PFSK-1 (cell line): Measurements from ENCODE around the gene MIEF1.

ENCODE experiments used
- FOXP2 ChIP-seq: optimal IDR thresholded peaks from 2 replicates; pipeline ENCODE3; 2011; ENCODE audit warnings: borderline replicate concordance, control low read depth, inconsistent platforms; ENCODE audit not compliant: insufficient read depth; ENCODE audit errors: extremely low read length, extremely low read depth
- POLR2AphosphoS5 ChIP-seq: IDR thresholded peaks from 2 replicates; pipeline ENCODE4 v1.6.1; 2012; ENCODE audit warnings: low read depth, mild to moderate bottlenecking, control low read depth, low read length, moderate library complexity
- SIN3A ChIP-seq: IDR thresholded peaks from 2 replicates; pipeline ENCODE4 v1.6.1; 2012; ENCODE audit warnings: mild to moderate bottlenecking, low read length, moderate library complexity, borderline replicate concordance; ENCODE audit not compliant: insufficient read depth
- TAF1 ChIP-seq: IDR thresholded peaks from 2 replicates; pipeline ENCODE4 v1.6.1; 2012; ENCODE audit warnings: low read length, control low read depth, borderline replicate concordance; ENCODE audit not compliant: insufficient read depth
- TF ChIP-seq, protein P1 (sequence below), 2 experiments: IDR thresholded peaks; 2 replicates each; pipeline versions ENCODE4 v1.6.1 to v1.8.0; 2011 to 2012; ENCODE audit warnings: low read depth in 2 of 2, low read length in 2 of 2, control low read depth in 1 of 2, inconsistent platforms in 1 of 2, mild to moderate bottlenecking in 1 of 2, moderate library complexity in 1 of 2; ENCODE audit not compliant: insufficient read depth in 1 of 2

The MIEF1 gene

DNA sequence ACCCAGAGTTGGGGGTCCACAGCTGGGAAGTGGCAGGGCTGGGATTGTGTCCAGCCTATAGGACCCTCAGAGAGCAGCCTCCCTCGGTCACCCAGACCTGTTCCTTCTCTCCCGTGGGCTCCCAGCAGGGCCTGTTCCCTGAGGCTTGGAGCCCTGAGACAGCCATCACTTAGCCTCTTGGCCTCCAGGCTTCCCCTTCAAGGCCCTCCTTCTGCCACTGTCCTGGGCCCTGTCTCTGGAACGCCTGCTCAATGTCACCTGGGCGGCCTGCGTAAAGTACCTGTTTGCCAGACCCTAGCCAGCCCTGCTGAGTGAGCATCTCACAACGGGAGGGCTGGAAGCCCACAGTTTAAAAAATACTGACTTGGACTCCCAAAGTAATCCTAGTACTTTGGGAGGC is 38.8 kb upstream of the MIEF1 start:
- TF ChIP-seq POLR2AphosphoS5 (no peak), SIN3A (no peak), FOXP2 (no peak), TAF1 (no peak)
- TF ChIP-seq, protein P1, sequence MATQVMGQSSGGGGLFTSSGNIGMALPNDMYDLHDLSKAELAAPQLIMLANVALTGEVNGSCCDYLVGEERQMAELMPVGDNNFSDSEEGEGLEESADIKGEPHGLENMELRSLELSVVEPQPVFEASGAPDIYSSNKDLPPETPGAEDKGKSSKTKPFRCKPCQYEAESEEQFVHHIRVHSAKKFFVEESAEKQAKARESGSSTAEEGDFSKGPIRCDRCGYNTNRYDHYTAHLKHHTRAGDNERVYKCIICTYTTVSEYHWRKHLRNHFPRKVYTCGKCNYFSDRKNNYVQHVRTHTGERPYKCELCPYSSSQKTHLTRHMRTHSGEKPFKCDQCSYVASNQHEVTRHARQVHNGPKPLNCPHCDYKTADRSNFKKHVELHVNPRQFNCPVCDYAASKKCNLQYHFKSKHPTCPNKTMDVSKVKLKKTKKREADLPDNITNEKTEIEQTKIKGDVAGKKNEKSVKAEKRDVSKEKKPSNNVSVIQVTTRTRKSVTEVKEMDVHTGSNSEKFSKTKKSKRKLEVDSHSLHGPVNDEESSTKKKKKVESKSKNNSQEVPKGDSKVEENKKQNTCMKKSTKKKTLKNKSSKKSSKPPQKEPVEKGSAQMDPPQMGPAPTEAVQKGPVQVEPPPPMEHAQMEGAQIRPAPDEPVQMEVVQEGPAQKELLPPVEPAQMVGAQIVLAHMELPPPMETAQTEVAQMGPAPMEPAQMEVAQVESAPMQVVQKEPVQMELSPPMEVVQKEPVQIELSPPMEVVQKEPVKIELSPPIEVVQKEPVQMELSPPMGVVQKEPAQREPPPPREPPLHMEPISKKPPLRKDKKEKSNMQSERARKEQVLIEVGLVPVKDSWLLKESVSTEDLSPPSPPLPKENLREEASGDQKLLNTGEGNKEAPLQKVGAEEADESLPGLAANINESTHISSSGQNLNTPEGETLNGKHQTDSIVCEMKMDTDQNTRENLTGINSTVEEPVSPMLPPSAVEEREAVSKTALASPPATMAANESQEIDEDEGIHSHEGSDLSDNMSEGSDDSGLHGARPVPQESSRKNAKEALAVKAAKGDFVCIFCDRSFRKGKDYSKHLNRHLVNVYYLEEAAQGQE (IDR thresholded peaks at IDR 0.05; ENCODE audit: insufficient read depth in 1 of 2, low read depth in 2 of 2, low read length in 2 of 2): no peak

DNA sequence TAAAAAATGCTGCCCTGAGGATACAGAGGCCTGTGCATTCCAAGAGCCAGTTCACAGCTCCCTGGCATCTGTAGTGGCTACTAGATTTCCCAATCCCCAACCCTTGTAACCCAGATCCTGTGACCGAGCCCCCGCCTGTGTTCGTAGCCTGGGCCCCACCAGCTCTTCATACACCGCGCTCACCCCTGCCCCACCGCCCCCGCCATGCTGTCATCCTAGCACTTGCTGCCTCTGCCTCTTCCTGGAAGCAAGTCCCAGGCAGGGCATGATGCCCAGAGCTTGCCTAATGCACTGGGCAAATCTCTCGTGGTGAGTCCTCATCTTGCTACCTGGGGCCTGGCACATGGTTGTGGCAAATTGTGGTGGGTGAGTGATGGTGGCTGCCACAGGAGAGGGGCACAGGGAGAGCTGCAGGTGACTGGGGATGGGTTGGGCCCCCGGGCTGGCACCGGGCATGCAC is 38.1 kb upstream of the MIEF1 start:
- TF ChIP-seq, protein P1 (IDR thresholded peaks at IDR 0.05; ENCODE audit: insufficient read depth in 1 of 2, low read depth in 2 of 2, low read length in 2 of 2): no peak
- TF ChIP-seq SIN3A: no peak
- no peak for TF ChIP-seq TAF1
- no peak for TF ChIP-seq POLR2AphosphoS5
- TF ChIP-seq FOXP2: no peak

DNA sequence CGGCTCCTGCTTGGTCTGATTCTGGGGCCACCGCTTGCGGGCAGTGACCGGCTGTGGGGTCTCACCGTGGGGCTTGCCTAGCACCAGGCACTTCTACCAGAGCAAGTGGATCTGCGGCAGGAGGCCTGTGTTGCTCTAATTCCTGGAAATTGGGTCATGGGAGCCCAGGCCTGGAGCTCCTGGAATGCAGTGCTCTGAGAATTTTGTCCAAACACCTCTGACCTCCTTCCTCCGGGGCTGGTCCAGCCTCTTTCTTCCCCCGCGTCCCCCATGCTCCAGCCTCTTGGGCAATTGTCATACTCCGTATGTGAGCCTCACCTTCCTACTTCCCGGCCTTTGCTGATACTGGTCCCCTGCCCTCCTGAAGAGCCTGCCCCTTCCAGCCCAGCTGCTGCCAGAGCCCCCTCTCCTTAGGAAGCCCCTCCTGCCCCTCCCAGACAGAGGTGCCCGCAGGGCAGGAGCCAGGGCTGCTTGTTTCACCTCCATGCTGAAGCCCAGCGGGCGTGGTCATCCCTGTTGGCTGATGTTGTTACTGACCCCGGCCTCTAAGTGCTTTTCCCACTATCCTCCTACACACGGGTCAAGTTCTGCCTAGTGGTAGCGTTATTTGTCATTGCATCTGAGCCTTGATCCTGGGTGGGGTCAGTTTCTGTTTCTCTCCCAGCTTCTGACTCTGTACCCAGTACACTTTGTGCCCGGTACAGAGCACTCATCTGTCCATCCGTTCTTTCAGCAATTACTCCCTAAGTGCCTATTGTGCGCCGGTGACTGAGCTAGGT is 35.7 kb upstream of the MIEF1 start:
- TF ChIP-seq POLR2AphosphoS5: no peak
- no peak for TF ChIP-seq FOXP2
- no peak for TF ChIP-seq SIN3A
- TF ChIP-seq, protein P1 (IDR thresholded peaks at IDR 0.05; ENCODE audit: insufficient read depth in 1 of 2, low read depth in 2 of 2, low read length in 2 of 2): no peak
- TF ChIP-seq TAF1: no peak

DNA sequence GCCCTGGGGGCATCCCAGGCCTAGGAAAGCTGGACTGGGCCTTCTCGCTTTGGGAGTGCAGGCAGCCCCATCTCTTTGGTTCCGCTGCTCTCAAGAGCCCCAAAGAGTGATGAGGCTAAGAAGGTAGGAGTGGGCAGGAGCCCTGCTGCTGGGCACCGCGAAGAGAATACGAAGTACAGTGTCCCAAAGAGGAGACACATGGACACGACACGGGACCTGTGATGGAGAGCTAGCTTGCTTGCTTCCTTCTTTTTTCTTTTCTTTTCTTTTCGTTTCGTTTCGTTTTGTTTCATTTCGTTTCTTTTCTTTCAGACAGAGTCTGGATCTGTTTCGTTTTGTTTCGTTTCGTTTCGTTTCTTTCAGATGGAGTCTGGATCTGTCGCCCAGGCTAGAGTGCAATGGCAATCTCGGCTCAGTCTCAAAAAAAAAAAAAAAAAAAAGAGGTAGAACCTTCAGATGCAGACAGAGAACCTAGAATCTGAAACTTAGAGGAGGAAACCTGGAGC is 34.6 kb upstream of the MIEF1 start:
- TF ChIP-seq, protein P1 (IDR thresholded peaks at IDR 0.05; ENCODE audit: insufficient read depth in 1 of 2, low read depth in 2 of 2, low read length in 2 of 2): no peak
- no peak for TF ChIP-seq SIN3A
- no peak for TF ChIP-seq TAF1
- TF ChIP-seq FOXP2: no peak
- TF ChIP-seq POLR2AphosphoS5: no peak
